ENCODE measurements around the gene MAMDC4. TPM values are rescaled to one million over a fixed set of nuclear protein-coding genes. Genes with fewer than 3 reads are reported as not detected.

The MAMDC4 gene
- total RNA-seq, 1 donor from 2014 or later: 22.6 TPM

DNA sequence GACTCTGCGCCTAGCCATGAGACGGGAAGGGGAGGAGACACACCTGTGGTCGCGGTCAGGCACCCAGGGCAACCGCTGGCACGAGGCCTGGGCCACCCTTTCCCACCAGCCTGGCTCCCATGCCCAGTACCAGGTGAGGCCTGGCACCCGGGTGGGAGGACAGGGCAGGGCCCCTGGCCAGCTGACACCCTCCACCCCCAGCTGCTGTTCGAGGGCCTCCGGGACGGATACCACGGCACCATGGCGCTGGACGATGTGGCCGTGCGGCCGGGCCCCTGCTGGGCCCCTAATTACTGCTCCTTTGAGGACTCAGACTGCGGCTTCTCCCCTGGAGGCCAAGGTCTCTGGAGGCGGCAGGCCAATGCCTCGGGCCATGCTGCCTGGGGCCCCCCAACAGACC is 5.0 kb downstream of the MAMDC4 start:
- Mint-ChIP-seq H3K27me3 (ENCODE audit: low read depth) (no peaks in the 10 kb centered on the region), H3K9me3 (no peaks in the 10 kb centered on the region), H3K36me3 (no peaks in the 10 kb centered on the region), H3K4me3 (no peak overlapping the region), H3K27ac (no peak overlapping the region), H3K4me1 (no peaks in the 10 kb centered on the region)
- no peak for TF ChIP-seq CTCF (IDR thresholded peaks at IDR 0.05; ENCODE audit: unreplicated experiment)
- DNase-seq (ENCODE audit: low spot score in 2 of 2, unreplicated experiment in 2 of 2): no peak

DNA sequence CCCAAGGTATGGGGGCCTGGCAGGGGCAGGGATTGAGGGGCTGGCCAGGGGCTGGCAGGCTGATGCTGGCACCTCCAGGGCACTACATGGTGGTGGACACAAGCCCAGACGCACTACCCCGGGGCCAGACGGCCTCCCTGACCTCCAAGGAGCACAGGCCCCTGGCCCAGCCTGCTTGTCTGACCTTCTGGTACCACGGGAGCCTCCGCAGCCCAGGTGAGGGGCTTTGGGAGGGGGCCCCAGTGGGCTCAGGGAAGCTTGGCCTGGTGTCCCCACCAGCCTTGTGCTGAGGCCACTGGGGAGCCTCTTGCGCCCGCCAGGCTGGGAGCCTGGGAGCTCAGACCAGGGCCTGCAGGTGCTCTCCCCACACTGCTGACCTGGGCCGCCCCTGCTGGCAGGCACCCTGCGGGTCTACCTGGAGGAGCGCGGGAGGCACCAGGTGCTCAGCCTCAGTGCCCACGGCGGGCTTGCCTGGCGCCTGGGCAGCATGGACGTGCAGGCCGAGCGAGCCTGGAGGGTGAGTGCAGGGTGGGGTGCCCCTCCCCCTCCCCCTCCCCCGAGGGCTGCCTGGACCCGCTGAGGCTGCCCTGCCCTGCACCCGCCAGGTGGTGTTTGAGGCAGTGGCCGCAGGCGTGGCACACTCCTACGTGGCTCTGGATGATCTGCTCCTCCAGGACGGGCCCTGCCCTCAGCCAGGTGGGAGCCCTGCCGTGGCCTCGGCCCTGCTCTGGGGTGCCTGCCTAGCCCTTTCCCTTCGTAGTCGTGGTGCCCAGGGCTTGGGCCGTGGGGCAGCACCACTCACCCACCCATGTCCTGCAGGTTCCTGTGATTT is 5.7 kb downstream of the MAMDC4 start:
- Mint-ChIP-seq H3K4me1 (no peaks in the 10 kb centered on the region), H3K4me3 (no peak overlapping the region), H3K9me3 (no peaks in the 10 kb centered on the region), H3K27ac (no peak overlapping the region), H3K36me3 (peaks cover 2% of the 10 kb centered on the region), H3K27me3 (ENCODE audit: low read depth) (no peaks in the 10 kb centered on the region)
- no peak for TF ChIP-seq CTCF (IDR thresholded peaks at IDR 0.05; ENCODE audit: unreplicated experiment)
- no peak for DNase-seq (ENCODE audit: low spot score in 2 of 2, unreplicated experiment in 2 of 2)

DNA sequence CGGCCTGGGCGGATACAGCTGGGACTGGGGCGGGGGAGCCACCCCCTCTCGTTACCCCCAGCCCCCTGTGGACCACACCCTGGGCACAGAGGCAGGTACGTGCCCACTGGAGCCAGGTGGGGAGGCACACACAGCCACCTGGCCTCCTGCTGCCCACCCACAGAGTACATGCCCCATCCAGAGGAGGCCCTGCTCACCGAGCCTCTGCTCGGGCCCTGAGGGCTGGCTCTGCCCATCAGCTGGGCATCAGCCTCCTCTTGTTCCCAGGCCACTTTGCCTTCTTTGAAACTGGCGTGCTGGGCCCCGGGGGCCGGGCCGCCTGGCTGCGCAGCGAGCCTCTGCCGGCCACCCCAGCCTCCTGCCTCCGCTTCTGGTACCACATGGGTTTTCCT is 6.3 kb downstream of the MAMDC4 start:
- no peaks in the 10 kb centered on the region for H3K4me1 Mint-ChIP-seq
- H3K36me3 Mint-ChIP-seq: peaks cover 2% of the 10 kb centered on the region
- no peak overlapping the region for H3K4me3 Mint-ChIP-seq
- no peak overlapping the region for H3K27ac Mint-ChIP-seq
- H3K27me3 Mint-ChIP-seq (ENCODE audit: low read depth): no peaks in the 10 kb centered on the region
- H3K9me3 Mint-ChIP-seq: no peaks in the 10 kb centered on the region
- no peak for TF ChIP-seq CTCF (IDR thresholded peaks at IDR 0.05; ENCODE audit: unreplicated experiment)
- DNase-seq (ENCODE audit: low spot score in 2 of 2, unreplicated experiment in 2 of 2): no peak

GRCh38 chr9:136858844-136859757 is 7.0 kb downstream of the MAMDC4 start:
- no peaks in the 10 kb centered on the region for H3K9me3 Mint-ChIP-seq
- no peak for TF ChIP-seq CTCF (IDR thresholded peaks at IDR 0.05; ENCODE audit: unreplicated experiment)
- no peak overlapping the region for H3K4me3 Mint-ChIP-seq
- H3K27me3 Mint-ChIP-seq (ENCODE audit: low read depth): no peaks in the 10 kb centered on the region
- H3K36me3 Mint-ChIP-seq: peaks cover 4% of the 10 kb centered on the region
- H3K27ac Mint-ChIP-seq: no peak overlapping the region
- peak in 1 of 2 experiments; percentile 14 for DNase-seq (ENCODE audit: low spot score in 2 of 2, unreplicated experiment in 2 of 2)
- no peaks in the 10 kb centered on the region for H3K4me1 Mint-ChIP-seq

DNA sequence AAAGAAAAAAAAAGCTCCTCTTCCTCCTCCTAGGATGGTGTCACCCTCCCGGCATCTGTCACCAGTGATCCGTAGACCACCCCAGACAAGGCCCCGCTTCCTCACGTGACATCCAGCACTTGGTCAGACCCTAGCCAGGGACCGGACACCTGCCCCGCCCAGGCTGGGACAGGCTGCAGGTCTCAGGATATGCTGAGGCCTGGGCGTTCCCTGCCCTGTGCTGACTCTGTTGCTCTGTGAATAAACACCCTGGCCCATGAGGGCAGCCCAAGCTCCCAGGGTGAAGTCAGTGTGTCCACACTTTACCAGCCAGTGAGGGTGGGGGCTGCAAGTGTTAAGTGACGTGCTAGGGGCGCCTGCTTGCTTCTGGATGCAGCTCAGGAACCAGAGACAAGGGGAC is 8.4 kb downstream of the MAMDC4 start:
- Mint-ChIP-seq H3K36me3 (peaks cover 4% of the 10 kb centered on the region), H3K27me3 (ENCODE audit: low read depth) (no peaks in the 10 kb centered on the region), H3K4me3 (no peak overlapping the region), H3K9me3 (no peaks in the 10 kb centered on the region), H3K4me1 (peaks cover 5% of the 10 kb centered on the region), H3K27ac (peak overlapping the region; percentile 77)
- DNase-seq (ENCODE audit: low spot score in 2 of 2, unreplicated experiment in 2 of 2): peak in 1 of 2 experiments; percentile 12
- no peak for TF ChIP-seq CTCF (IDR thresholded peaks at IDR 0.05; ENCODE audit: unreplicated experiment)
